CD4-positive, CD25-positive, alpha-beta regulatory T cell (primary cell): Measurements from ENCODE around the gene PSMC6. TPM values are rescaled to one million over a fixed set of nuclear protein-coding genes. Genes with fewer than 3 reads are reported as not detected.

ENCODE experiments used
- ATAC-seq, 2 donors: fragments of 150-1000 bp; cut with Tn5 transposase; one replicate each; pipeline ENCODE4 v1.10.0; 2021; ENCODE audit warnings: low read depth in 2 of 2, moderate number of reproducible peaks in 2 of 2, moderate library complexity in 1 of 2
- DNase-seq, 3 donors: peaks; one replicate each; pipeline versions ENCODE4 v3.0.0 to v3.0.0-alpha.2; 2012 to 2022; ENCODE audit warnings: mixed read lengths in 1 of 3
- H3K27ac ChIP-seq: one replicate; pipeline ENCODE4 v1.7.0; 2013; ENCODE audit warnings: mild to moderate bottlenecking, low read length; ENCODE audit not compliant: insufficient read depth, poor library complexity, severe bottlenecking
- H3K27me3 ChIP-seq: one replicate; pipeline ENCODE4 v1.7.0; 2013; ENCODE audit warnings: low read length; ENCODE audit not compliant: control insufficient read depth, insufficient read depth
- H3K36me3 ChIP-seq: one replicate; pipeline ENCODE4 v1.7.0; 2013; ENCODE audit warnings: mild to moderate bottlenecking, low read length, moderate library complexity; ENCODE audit not compliant: control insufficient read depth, insufficient read depth
- H3K4me1 ChIP-seq: 2 replicates; pipeline ENCODE4 v1.7.0; 2013; ENCODE audit warnings: mild to moderate bottlenecking, low read length; ENCODE audit not compliant: insufficient read depth, control insufficient read depth, poor library complexity, severe bottlenecking
- H3K4me3 ChIP-seq: one replicate; pipeline ENCODE4 v1.7.0; 2013; ENCODE audit warnings: low read depth, mild to moderate bottlenecking, low read length, moderate library complexity
- H3K9me3 ChIP-seq, 2 experiments: 1 replicate in 1 of 2; 2 replicates in 1 of 2; pipeline ENCODE4 v1.7.0; 2013; ENCODE audit warnings: low read length in 2 of 2, mild to moderate bottlenecking in 1 of 2, moderate library complexity in 1 of 2; ENCODE audit not compliant: control insufficient read depth in 2 of 2
- H3K27ac Mint-ChIP-seq, 3 donors: one replicate each; pipeline ENCODE4 v1.8.0; 2020 to 2022; ENCODE audit warnings: mild to moderate bottlenecking in 3 of 3, mixed read lengths in 3 of 3, moderate library complexity in 2 of 3
- H3K27me3 Mint-ChIP-seq: one replicate; pipeline ENCODE4 v1.8.0; 2022; ENCODE audit warnings: mild to moderate bottlenecking, mixed read lengths
- H3K36me3 Mint-ChIP-seq: one replicate; pipeline ENCODE4 v1.8.0; 2020; ENCODE audit warnings: mixed read lengths
- H3K4me1 Mint-ChIP-seq, 4 donors: one replicate each; pipeline ENCODE4 v1.8.0; 2020 to 2022; ENCODE audit warnings: mixed read lengths in 4 of 4, mild to moderate bottlenecking in 1 of 4
- H3K4me3 Mint-ChIP-seq, 4 donors: one replicate each; pipeline ENCODE4 v1.8.0; 2020 to 2022; ENCODE audit warnings: mild to moderate bottlenecking in 4 of 4, mixed read lengths in 4 of 4, moderate library complexity in 3 of 4
- H3K9me3 Mint-ChIP-seq, 7 donors: one replicate each; pipeline ENCODE4 v1.8.0; 2020 to 2022; ENCODE audit warnings: mixed read lengths in 7 of 7, mild to moderate bottlenecking in 3 of 7, moderate library complexity in 2 of 7
- polyA plus RNA-seq, 4 donors: library from polyadenylated mRNA; unstranded; fragments of 300-500 nt; fragmentation: Illumina TruSeq; gene quantifications; one replicate each; pipeline ENCODE4 v1.2.3, GENCODE V29; 2021
- total RNA-seq: library from RNA; stranded (reverse); gene quantifications from one replicate; pipeline ENCODE4 v1.2.3, GENCODE V29; 2022

PSMC6 gene
- total and polyA plus RNA-seq, 5 donors from 2014 or later: 69.7 to 110 (median 80.7) TPM

GRCh38 chr14:52733824-52734223, 26.8 kb downstream of the PSMC6 start:
- Mint-ChIP-seq H3K4me1 (peaks cover 39 to 80% (median 63%) of the 10 kb centered on the region in 4 donors), H3K4me3 (peak overlapping the region; percentile 8 to 91 (median 28)), H3K27ac (peak overlapping the region in 2 of 3 donors; percentile 55 to 83), H3K9me3 (peaks cover 0 to 1% (median 0%) of the 10 kb centered on the region in 7 donors), H3K27me3 (no peaks in the 10 kb centered on the region), H3K36me3 (peaks cover 32% of the 10 kb centered on the region)
- Histone ChIP-seq H3K27ac (no peak overlapping the region), H3K36me3 (peaks cover 25% of the 10 kb centered on the region), H3K27me3 (no peaks in the 10 kb centered on the region), H3K4me3 (no peak overlapping the region), H3K4me1 (peaks cover 64% of the 10 kb centered on the region), H3K9me3 (no peaks in the 10 kb centered on the region)
- DNase-seq (no peak), ATAC-seq (no peak)

- peak overlapping the region; percentile 68 to 84 (median 84) for H3K27ac Mint-ChIP-seq
- H3K4me1 Mint-ChIP-seq: peaks cover 47 to 95% (median 71%) of the 10 kb centered on the region in 4 donors
- peak overlapping the region; percentile 46 to 81 (median 62) for H3K4me3 Mint-ChIP-seq
- peaks cover 0 to 1% (median 0%) of the 10 kb centered on the region in 7 donors for H3K9me3 Mint-ChIP-seq
- peak in 1 of 3 donors; percentile 12 for DNase-seq
- H3K27me3 Mint-ChIP-seq: no peaks in the 10 kb centered on the region
- peaks cover 25% of the 10 kb centered on the region for H3K36me3 ChIP-seq
- H3K27ac ChIP-seq: peak overlapping the region; percentile 43
- peaks cover 43% of the 10 kb centered on the region for H3K36me3 Mint-ChIP-seq
- peak in 1 of 2 donors; percentile 16 for ATAC-seq
- no peaks in the 10 kb centered on the region for H3K27me3 ChIP-seq
- peaks cover 62% of the 10 kb centered on the region for H3K4me1 ChIP-seq
- no peaks in the 10 kb centered on the region for H3K9me3 ChIP-seq
- H3K4me3 ChIP-seq: peak overlapping the region; percentile 54
Observed at GRCh38 chr14:52735921-52736489, 29.0 kb downstream of the PSMC6 start.

- H3K27me3 Mint-ChIP-seq: no peaks in the 10 kb centered on the region
- Histone ChIP-seq H3K4me1 (peaks cover 71% of the 10 kb centered on the region), H3K27me3 (no peaks in the 10 kb centered on the region), H3K36me3 (peaks cover 20% of the 10 kb centered on the region), H3K9me3 (no peaks in the 10 kb centered on the region), H3K27ac (peak overlapping the region; percentile 1), H3K4me3 (peak overlapping the region; percentile 47)
- DNase-seq (no peak), ATAC-seq (no peak)
- peak overlapping the region; percentile 17 to 61 (median 44) for H3K4me3 Mint-ChIP-seq
- H3K36me3 Mint-ChIP-seq: peaks cover 35% of the 10 kb centered on the region
- H3K4me1 Mint-ChIP-seq: peaks cover 51 to 97% (median 74%) of the 10 kb centered on the region in 4 donors
- H3K27ac Mint-ChIP-seq: peak overlapping the region; percentile 65 to 98 (median 69)
- H3K9me3 Mint-ChIP-seq: peaks cover 0 to 1% (median 0%) of the 10 kb centered on the region in 7 donors
Observed at GRCh38 chr14:52738409-52738808, 31.4 kb downstream of the PSMC6 start.

GRCh38 chr14:52740751-52741150, 33.8 kb downstream of the PSMC6 start:
- no peaks in the 10 kb centered on the region for H3K27me3 ChIP-seq
- H3K27ac ChIP-seq: peak overlapping the region; percentile 87
- no peaks in the 10 kb centered on the region for H3K9me3 ChIP-seq
- peak overlapping the region; percentile 73 for H3K4me3 ChIP-seq
- H3K9me3 Mint-ChIP-seq: peaks cover 0 to 1% (median 0%) of the 10 kb centered on the region in 7 donors
- H3K36me3 ChIP-seq: peaks cover 15% of the 10 kb centered on the region
- H3K36me3 Mint-ChIP-seq: peaks cover 23% of the 10 kb centered on the region
- H3K27me3 Mint-ChIP-seq: no peaks in the 10 kb centered on the region
- H3K4me1 Mint-ChIP-seq: peaks cover 47 to 96% (median 69%) of the 10 kb centered on the region in 4 donors
- H3K4me3 Mint-ChIP-seq: peak overlapping the region; percentile 16 to 81 (median 56)
- peaks cover 85% of the 10 kb centered on the region for H3K4me1 ChIP-seq
- H3K27ac Mint-ChIP-seq: peak overlapping the region; percentile 84 to 99 (median 98)
- DNase-seq: no peak
- no peak for ATAC-seq

GRCh38 chr14:52741865-52742264, 34.9 kb downstream of the PSMC6 start:
- Mint-ChIP-seq H3K4me3 (peak overlapping the region; percentile 77 to 92 (median 84)), H3K27ac (peak overlapping the region; percentile 94 to 99 (median 98)), H3K27me3 (no peaks in the 10 kb centered on the region), H3K9me3 (peaks cover 0 to 1% (median 0%) of the 10 kb centered on the region in 7 donors), H3K36me3 (peaks cover 30% of the 10 kb centered on the region), H3K4me1 (peaks cover 50 to 95% (median 68%) of the 10 kb centered on the region in 4 donors)
- peaks cover 86% of the 10 kb centered on the region for H3K4me1 ChIP-seq
- ATAC-seq (peak; percentile 54 to 56), DNase-seq (peak in 2 of 3 donors; percentile 56 to 77)
- H3K36me3 ChIP-seq: peaks cover 26% of the 10 kb centered on the region
- no peaks in the 10 kb centered on the region for H3K27me3 ChIP-seq
- no peaks in the 10 kb centered on the region for H3K9me3 ChIP-seq
- peak overlapping the region; percentile 88 for H3K4me3 ChIP-seq
- H3K27ac ChIP-seq: peak overlapping the region; percentile 87

GRCh38 chr14:52748647-52749292, 41.8 kb downstream of the PSMC6 start:
- H3K4me1 ChIP-seq: peaks cover 31% of the 10 kb centered on the region
- Mint-ChIP-seq H3K4me3 (no peak overlapping the region), H3K27me3 (no peaks in the 10 kb centered on the region), H3K9me3 (no peaks in the 10 kb centered on the region), H3K4me1 (peaks cover 28 to 61% (median 38%) of the 10 kb centered on the region in 4 donors), H3K36me3 (peaks cover 40% of the 10 kb centered on the region), H3K27ac (peak overlapping the region in 2 of 3 donors; percentile 77 to 78)
- no peaks in the 10 kb centered on the region for H3K9me3 ChIP-seq
- no peak overlapping the region for H3K27ac ChIP-seq
- ATAC-seq (no peak), DNase-seq (no peak)
- peaks cover 65% of the 10 kb centered on the region for H3K36me3 ChIP-seq
- no peaks in the 10 kb centered on the region for H3K27me3 ChIP-seq
- no peak overlapping the region for H3K4me3 ChIP-seq

- H3K27me3 ChIP-seq: no peaks in the 10 kb centered on the region
- H3K27me3 Mint-ChIP-seq: no peaks in the 10 kb centered on the region
- H3K36me3 ChIP-seq: peaks cover 39% of the 10 kb centered on the region
- H3K9me3 Mint-ChIP-seq: no peaks in the 10 kb centered on the region
- no peak overlapping the region for H3K4me3 ChIP-seq
- H3K27ac ChIP-seq: no peak overlapping the region
- peak overlapping the region in 1 of 3 donors; percentile 88 for H3K27ac Mint-ChIP-seq
- DNase-seq: no peak
- peaks cover 12% of the 10 kb centered on the region for H3K36me3 Mint-ChIP-seq
- no peak overlapping the region for H3K4me3 Mint-ChIP-seq
- H3K9me3 ChIP-seq: no peaks in the 10 kb centered on the region
- H3K4me1 ChIP-seq: no peaks in the 10 kb centered on the region
- ATAC-seq: no peak
- H3K4me1 Mint-ChIP-seq: peaks cover 0 to 16% (median 8%) of the 10 kb centered on the region in 4 donors
Observed at GRCh38 chr14:52755607-52756316, 48.8 kb downstream of the PSMC6 start.
